ENCODE data around the gene MRPL52. TPM values are rescaled to one million over a fixed set of nuclear protein-coding genes. Genes with fewer than 3 reads are reported as not detected.
A peak's percentile ranks its signal among the peaks of the same experiment; 100 is the strongest.

Gene MRPL52
- total and polyA plus RNA-seq, 12 donors = 90.1 to 300 (median 113) TPM

- 55 to 57% methylated on average over 10 of the region's 10 CpGs for WGBS, 2 donors
- peak in 3 of 8 donors; percentile 7 to 42 (median 16) for ATAC-seq
Observed at GRCh38 chr14:22814941-22815713, 14.6 kb upstream of the MRPL52 start, which contains the start of gene SLC7A7. Gene SLC7A7 (minus strand): TSS chr14:22815435. CDS start chr14:22813398, 2,037 bp downstream.

GRCh38 chr14:22819151-22819988 lies 10.3 kb upstream of the MRPL52 start:
- peak; percentile 28 to 42 for DNase-seq
- TF ChIP-seq, protein P1, sequence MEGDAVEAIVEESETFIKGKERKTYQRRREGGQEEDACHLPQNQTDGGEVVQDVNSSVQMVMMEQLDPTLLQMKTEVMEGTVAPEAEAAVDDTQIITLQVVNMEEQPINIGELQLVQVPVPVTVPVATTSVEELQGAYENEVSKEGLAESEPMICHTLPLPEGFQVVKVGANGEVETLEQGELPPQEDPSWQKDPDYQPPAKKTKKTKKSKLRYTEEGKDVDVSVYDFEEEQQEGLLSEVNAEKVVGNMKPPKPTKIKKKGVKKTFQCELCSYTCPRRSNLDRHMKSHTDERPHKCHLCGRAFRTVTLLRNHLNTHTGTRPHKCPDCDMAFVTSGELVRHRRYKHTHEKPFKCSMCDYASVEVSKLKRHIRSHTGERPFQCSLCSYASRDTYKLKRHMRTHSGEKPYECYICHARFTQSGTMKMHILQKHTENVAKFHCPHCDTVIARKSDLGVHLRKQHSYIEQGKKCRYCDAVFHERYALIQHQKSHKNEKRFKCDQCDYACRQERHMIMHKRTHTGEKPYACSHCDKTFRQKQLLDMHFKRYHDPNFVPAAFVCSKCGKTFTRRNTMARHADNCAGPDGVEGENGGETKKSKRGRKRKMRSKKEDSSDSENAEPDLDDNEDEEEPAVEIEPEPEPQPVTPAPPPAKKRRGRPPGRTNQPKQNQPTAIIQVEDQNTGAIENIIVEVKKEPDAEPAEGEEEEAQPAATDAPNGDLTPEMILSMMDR (IDR thresholded peaks at IDR 0.05) = no peak
- H3K4me3 ChIP-seq = peak overlapping the region in 9 of 10 donors; percentile 7 to 51 (median 44)
- H3K9me3 ChIP-seq = no peaks in the 10 kb centered on the region
- intact Hi-C loops (cut with DNase I) = loop anchor here in 7 of 10 donors (5.0 to 10.0 kb wide), 8 partner anchors 155 to 435 kb away; no protein-coding TSS in a partner anchor
- H3K4me1 ChIP-seq = peaks cover 3 to 72% (median 33%) of the 10 kb centered on the region in 9 donors
- ATAC-seq = peak in 7 of 8 donors; percentile 9 to 48 (median 34)
- WGBS, 2 donors = 27 to 35% methylated on average over 10 of the region's 10 CpGs
- H3K36me3 ChIP-seq = no peaks in the 10 kb centered on the region
- H3K27ac ChIP-seq = peak overlapping the region in 7 of 10 donors; percentile 20 to 86 (median 54)
- no peaks in the 10 kb centered on the region for H3K27me3 ChIP-seq

More at GRCh38 chr14:22814941-22815713, 14.6 kb upstream of the MRPL52 start, which contains the start of gene SLC7A7:
- Histone ChIP-seq H3K9me3 (no peaks in the 10 kb centered on the region), H3K4me1 (peaks cover 0 to 57% (median 17%) of the 10 kb centered on the region in 9 donors), H3K36me3 (no peaks in the 10 kb centered on the region), H3K27me3 (no peaks in the 10 kb centered on the region), H3K27ac (peak within 1 kb of the TSS in 5 of 10 donors; percentile 15 to 81 (median 37)), H3K4me3 (peak within 1 kb of the TSS in 5 of 10 donors; percentile 3 to 51 (median 24))
- intact Hi-C loops (cut with DNase I) = loop anchor here in 7 of 10 donors (5.0 to 10.0 kb wide), 8 partner anchors 150 to 430 kb away; no protein-coding TSS in a partner anchor
- DNase-seq = no peak
- TF ChIP-seq, protein P1 (IDR thresholded peaks at IDR 0.05) = no peak

DNA sequence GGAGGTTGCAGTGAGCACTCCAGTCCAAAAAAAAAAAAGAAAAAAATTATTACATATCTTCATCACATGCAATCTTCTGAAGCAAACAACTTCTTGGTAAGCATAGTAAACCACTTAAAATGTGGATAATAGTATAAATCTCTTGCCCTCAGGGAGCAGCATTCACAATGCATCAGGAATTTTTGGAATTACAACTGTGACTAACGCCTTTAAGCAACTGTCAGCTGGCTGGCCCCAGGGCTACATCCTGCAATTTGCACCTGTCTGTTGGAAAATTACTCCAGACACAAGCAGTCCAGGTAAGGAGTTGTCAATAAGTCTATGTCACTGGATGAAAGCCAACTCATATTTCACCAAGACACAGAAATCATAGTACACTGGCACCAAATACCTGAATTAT lies 9.0 kb upstream of the MRPL52 start:
- Histone ChIP-seq H3K9me3 (no peaks in the 10 kb centered on the region), H3K27ac (no peak overlapping the region), H3K4me3 (no peak overlapping the region), H3K4me1 (peaks cover 3 to 72% (median 34%) of the 10 kb centered on the region in 9 donors), H3K36me3 (no peaks in the 10 kb centered on the region), H3K27me3 (no peaks in the 10 kb centered on the region)
- TF ChIP-seq, protein P1 (IDR thresholded peaks at IDR 0.05) = no peak
- WGBS, 2 donors = 97 to 100% methylated on average over 1 of the region's 1 CpG
- ATAC-seq (no peak), DNase-seq (no peak)
- intact Hi-C loops (cut with DNase I) = loop anchor here in 8 of 10 donors (2.0 to 10.0 kb wide), 7 partner anchors 32 to 426 kb away; partner anchors contain the start of gene OXA1L (in 1 of the 8)
